CD4-positive, alpha-beta T cell treated with Interleukin-21 for 1 hour (primary cell): Measurements from ENCODE around the gene GGA1.
"Not testable (repeated sequence)": the region's sequence is repeated elsewhere in the genome, so short reads cannot be mapped to it uniquely, and the experiment has no call there.

Source experiments
- DNase-seq: peaks from one replicate; pipeline ENCODE4 v3.0.0-alpha.2; 2020

The GGA1 gene

GRCh38 chr22:37571258-37571991, 37.2 kb upstream of the GGA1 start:
- DNase-seq = no peak

GRCh38 chr22:37571992-37572373, 36.7 kb upstream of the GGA1 start:
- DNase-seq = no peak

DNA sequence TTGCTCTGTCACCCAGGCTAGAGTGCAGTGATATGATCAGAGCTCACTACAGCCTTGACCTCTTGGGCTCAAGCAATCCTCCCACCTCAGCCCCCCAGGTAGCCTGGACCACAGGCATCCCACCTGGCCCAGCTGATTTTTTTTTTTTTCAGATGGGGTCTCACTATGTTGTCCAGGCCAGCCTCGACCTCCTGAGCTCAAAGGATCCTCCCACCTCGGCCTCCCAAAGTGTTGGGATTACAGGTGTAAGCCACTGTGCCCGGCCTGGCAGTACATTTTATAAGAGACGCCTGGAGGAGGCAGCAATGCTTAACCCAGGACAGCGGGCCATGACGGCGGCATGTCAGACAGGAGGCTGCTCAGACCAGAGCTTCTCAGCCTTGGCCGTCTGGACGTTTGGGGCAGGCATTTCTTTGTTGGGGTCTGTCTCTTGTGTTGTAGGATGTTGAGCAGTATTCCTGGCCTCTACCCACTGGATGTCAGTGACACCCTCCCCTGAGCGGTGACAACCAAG, 33.1 kb upstream of the GGA1 start:
- no peak for DNase-seq

DNA sequence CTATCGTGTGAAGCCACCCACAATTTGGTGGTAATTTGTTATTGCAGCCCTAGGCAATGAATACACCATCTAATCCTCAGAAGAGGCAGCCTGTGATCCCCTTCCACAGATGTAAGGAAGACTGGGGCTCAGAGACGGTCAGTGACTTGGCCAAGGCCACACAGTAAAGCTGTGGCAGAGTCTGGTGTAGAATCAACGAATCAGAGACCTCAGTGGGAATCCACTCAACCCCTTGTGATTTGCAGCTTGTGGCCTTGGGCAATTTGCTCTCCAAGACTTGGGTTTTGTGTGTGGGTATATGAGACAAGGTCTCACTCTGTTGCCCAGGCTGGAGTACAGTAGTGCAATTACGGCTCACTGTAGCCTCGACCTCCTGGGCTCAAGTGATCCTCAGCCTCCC, 30.6 kb upstream of the GGA1 start:
- no peak for DNase-seq

DNA sequence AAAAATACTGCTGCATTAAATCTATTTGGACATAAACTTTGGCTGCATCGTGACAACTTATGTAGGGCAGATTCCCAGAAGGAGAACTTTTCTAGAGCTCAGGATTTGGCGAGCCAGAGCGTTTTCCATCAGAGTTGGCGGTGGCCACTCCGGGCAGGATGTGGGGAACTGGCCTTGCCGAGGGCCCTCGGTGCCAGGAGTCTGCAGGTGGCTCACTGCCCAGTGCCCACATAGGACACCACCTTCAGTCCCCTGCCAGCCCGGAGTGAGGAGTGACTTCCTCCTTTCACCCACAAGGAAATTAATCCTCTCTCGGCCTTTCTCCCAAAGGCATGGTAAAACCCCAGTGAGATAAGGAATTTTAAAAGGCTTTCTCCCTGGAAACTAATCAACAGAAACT, 27.1 kb upstream of the GGA1 start:
- DNase-seq = no peak

GRCh38 chr22:37582526-37582925, 26.1 kb upstream of the GGA1 start:
- DNase-seq = no peak

DNA sequence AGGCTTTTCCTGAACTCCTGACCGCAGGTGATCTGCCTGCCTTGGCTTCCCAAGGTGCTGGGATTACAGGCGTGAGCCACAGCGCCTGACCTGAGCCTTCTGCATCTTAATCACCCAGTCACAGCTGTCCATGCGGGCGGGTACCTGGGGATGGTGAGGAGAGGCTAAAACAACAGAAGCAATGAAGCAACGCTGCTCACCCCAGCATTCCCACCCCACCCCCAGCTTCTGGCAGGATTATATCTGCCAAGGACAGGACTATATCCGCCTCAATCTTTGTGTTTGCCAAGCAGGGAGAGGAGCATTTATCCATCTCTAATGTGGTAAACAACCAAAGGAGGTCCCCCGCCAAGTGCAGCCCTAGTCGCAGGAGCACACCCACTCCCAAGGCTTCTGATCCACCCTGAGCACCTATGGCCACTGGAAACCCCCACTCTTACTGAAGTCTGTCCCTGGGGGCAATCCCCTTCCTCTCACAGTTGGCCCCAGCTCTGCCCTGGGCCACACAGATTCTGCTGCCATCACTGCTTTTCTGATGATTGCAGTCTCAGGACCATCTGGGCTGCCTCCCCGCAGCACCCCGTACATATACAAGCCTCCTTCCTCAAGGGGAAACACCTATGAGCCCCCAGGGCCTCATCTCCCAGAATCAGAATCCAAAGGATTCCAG, 20.0 kb upstream of the GGA1 start:
- no peak for DNase-seq

GRCh38 chr22:37589636-37590035, 19.0 kb upstream of the GGA1 start:
- no peak for DNase-seq

- DNase-seq = not testable (repeated sequence)
Observed at GRCh38 chr22:37591081-37591480, 17.6 kb upstream of the GGA1 start.

GRCh38 chr22:37591823-37592404, 16.7 kb upstream of the GGA1 start:
- DNase-seq = no peak

DNA sequence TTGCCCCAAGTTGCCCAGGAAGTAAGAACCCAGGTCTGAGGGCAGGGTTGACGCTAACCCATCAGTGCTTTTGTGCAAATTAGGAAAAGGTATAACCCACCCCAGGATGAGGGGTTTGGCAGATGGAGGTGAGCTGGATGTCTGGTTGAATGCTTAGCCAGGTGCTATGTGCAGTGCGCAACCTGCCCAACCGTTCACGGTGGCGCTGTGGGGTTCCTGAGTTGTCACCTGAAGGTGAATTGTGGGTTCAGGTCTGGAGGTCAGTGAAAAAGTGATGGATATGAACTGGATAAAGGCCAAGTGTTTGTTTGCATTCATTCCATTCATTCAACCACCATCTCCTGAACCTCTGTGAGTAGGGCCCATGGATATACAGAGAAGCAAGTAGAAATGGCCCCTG, 14.4 kb upstream of the GGA1 start:
- no peak for DNase-seq

GRCh38 chr22:37599153-37599552, 9.5 kb upstream of the GGA1 start:
- no peak for DNase-seq

DNA sequence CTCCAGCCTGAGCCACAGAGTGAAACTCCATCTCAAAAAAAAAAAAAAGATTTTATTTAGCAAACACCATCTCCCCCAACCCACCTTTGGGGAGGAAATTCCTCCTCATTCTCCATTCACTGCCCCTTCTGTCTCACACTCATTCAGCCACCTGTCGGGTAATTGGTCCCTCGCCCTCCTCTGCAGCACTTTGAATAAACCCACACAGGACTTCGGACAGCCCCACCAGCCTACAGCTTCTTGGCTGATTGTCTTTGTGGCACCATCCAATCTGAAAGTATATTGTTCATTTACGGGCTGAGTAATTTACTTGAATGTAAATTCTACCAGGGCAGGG, 7.5 kb upstream of the GGA1 start:
- no peak for DNase-seq

DNA sequence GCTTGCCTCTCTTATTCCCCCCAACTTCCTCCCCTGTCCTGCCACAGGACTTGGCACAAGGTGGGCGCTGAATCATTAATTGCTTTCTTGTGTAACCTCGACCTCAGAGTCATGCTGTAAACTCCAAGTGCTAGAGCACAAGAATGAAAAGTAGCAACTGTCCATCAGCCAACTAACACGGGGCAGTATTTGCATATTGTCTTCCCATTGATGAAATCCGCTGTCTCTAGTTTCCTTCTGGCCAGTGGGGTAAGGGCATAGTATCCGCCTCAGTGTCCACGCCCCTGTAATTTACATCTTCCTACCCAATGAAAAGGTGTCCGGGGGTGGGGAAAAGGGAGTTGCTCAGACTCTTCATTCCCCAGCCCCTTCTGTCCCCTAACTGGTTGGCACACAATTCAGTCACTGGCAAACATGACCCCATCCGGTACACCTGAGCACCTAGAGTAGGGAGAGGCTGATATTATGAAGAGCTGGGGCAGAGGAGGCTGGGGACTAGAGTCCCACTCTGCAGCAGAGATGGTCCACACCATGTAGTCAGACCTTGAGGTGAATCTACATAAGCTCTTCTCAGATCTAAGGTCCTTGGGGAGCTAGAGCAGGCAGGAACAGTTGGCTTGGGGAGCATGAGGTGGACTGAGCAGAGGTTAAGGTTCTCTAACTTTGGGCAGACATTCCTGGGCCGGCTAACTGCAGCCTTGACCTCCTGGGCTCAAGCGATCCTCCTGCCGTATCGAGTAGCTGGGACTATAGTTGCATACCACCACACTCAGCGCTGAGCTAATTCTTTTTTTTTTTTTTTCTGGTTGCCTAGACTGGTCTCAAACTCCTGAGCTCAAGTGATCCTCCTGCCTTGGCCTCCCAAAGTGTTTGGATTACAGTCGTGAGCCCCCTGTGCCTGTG, 6.8 kb upstream of the GGA1 start:
- no peak for DNase-seq

DNA sequence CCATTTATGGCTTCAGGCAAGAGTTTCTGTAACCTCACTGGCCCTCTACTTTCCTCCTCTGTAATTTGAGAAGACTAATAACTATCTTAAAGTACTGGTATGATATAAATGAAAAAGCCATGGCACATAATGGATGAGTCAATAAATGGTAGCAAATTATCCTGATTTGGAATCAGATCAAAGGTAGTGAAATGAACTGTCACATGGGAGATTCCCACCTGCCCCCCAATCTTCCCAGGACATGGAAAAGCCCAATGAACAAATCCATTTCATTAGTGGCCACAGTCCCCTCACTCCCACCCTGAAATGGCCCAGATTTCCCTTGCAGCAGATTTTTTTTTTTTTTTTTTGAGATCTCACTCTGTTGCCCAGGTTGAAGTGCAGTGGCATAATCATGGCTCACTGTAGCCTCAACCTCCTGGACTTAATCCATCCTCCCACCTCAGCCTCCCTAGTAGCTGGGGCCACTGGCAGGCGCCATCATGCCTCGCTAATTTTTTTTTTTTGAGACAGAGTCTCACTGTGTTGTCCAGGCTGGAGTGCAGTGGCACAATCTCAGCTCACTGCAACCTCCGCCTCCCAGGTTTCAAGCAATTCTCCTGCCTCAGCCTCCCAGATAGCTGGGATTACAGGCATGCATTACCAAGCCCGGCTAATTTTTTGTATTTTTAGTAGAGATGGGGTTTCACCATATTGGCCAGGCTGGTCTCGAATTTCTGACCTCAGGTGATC, 5.9 kb upstream of the GGA1 start:
- not testable (repeated sequence) for DNase-seq

GRCh38 chr22:37604074-37604473, 4.6 kb upstream of the GGA1 start:
- DNase-seq = no peak

GRCh38 chr22:37604875-37605274, 3.8 kb upstream of the GGA1 start:
- DNase-seq = peak; percentile 73

DNA sequence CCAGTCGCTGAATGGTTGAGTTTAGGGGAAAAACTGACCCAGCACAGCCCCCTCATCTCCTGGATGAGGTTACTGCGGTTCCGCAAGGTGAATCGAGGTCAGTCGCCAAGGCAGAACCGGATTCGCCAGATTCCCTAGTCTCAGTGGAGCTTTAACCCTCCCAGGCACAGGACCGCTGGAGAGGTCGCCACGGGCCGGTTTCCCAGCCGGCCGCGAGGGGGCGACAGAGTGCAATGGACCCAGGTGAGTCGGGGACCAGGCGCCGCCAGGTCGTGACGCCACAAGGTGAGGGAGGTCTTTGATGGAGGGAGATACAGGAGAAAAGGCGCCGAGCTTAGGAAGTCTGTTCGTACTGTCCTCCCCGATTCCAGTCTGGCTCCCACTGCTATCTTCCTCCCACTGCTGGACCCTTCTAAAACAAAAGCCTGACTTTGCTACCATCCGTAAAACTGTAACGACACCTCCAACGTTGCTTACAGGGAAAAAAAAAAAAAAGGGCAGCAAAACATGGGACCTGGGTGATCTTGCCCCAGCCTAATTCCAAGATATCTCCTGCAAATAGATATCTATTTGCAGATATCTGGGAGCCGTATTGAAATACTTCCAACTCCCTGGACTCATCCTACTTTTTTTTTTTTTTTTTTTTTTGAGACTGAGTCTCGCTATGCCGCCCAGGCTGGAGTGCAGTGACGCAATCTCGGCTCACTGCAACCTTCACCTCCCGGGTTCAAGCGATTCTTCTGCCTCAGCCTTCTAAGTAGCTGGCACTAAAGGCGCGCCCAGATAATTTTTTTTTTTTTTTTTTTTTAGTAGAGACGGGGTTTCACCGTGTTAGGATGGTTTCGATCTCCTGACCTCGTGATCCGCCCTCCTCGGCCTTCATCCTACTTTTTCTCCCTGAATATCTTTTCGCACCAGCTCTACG, 1.4 kb upstream of the GGA1 start:
- peak; percentile 91 for DNase-seq

DNA sequence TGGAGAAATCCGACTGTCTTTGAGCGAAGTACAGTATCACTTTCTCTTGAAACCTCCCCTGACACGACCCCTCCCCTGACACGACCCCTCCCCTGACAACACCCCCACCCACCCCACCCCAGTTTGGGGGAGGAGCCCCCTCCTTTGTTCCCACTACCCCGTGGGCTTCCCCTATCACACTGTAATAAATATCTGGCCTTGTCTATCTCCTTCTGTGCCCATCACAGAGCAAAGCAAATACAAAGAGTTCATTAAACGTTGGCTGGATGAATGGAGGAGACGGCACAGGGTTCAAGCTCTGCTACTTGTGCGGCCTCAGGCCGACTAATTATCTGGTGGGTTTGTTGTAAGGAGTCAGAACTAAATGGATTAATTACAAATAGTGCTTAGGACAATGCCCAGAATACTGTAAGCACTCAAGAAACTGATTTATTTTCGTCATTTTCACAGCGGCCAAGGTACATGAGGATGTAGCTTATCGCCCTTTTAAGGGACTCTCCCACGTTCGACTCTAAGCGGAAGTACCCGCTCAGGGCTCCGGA, 628 bp upstream of the GGA1 start:
- no peak for DNase-seq

DNA sequence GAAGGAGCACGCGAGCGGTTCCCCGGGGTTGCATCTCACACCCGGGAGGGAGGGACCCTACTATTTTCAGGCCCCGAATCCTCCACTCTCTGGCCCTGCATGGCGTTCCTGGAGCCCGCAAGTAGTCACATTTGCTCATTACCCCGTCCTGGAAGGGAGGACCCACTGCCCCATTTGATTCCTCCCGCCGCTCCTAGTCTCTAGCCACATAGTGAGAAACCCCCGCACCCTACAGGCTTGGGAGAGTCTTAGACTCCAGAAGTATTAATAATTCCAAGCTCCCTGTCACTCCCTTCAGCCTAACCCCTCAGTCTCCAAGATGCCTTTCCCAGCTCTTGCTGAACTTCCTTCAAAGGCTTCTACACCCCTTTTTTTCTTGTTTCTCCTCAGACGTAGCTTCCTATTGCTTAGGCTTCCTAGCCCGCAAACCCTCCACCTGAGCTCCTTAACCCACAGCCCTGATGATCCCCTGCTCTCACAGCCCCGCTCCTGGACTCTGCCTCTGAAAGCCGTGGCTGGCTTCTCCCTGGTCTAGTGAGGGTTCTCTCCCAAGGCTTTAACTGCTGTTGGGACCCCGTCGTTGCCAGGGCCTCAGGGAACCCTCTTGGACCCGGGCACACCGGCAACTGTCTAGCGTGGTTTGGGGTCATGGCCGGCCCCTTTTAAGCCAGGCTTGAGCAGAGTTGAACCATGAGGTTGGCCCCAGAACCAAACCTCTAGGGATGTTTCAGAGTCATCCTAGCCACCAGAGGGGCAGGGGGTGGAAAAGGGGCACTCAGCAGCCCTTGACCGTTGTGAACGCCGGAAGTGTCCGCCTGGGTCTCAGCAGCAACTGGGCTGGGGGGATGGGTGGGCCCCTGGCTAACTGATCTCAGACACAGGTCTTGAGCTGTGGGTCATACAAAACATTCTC, 862 bp downstream of the GGA1 start:
- no peak for DNase-seq
